ENCODE results near the gene GCLC.
A peak's percentile ranks its signal among the peaks of the same experiment; 100 is the strongest.
"Not testable (repeated sequence)": the region's sequence is repeated elsewhere in the genome, so short reads cannot be mapped to it uniquely, and the experiment has no call there.

Gene GCLC

DNA sequence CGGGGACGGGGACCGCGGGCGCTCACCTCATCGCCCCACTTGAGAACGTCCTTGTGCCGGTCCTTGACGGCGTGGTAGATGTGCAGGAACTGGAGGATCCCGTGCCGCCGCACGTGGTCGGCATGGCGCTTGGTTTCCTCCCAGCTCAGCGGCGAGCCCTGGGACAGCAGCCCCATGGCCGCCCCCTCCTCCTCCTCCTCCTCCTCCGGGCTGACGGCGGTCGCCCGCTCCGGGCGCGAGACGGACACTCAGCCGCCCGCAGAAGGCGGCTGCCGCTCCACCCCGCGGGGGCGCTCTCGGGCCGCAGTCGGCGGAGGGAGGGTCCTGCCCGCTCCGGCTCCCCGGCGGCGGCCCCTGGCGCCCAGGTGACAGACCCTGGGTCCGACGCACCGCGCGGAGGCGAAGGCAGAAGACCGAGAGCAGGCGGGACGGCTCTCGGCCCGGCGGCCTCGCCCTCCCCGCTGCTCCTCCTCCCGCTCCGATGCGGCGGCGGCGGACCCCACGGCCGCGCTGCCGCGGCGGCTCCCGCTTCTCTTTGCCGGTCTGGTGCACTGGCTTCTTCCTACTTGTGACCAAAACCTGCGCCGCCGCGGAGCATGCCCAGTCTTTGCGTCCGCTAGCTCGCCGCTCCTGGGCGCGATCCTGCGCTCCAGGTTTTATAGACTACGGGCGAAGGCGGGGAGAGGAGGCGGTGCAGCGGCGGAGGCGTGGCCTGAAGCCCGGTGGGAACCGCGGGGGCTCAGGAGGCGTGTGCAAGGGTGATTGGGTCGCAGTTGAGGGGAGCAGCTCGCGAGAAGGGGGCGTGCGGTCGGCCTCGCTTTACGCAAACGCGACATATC, at the start of gene GCLC:
Gene GCLC, minus strand, starts transcription at position 632 of the 839 bp plus-strand sequence. Its CDS starts 456 bp downstream, at position 176.
- peak; percentile 88 for DNase-seq (ENCODE audit: low read depth)

DNA sequence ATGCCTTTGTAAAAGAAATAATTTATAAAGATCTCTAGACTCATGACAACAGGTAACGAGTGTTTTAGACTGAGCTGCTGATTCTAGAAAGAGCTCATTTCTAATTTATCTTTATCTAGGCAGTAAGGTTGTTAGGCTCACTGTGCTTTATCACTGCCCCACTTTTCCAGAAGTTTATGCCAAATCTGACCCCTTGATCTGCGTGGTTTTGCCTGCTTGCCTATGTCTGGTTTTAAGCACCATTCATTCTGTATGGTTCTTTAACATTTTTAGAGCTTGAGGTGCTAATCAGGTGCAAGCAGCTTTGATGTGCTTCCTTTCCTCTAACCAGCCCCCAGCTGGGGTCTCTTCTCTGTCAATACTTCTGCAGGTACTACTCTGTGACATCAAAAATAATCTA, 49.7 kb upstream of the GCLC start:
- no peak for DNase-seq (ENCODE audit: low read depth)

DNA sequence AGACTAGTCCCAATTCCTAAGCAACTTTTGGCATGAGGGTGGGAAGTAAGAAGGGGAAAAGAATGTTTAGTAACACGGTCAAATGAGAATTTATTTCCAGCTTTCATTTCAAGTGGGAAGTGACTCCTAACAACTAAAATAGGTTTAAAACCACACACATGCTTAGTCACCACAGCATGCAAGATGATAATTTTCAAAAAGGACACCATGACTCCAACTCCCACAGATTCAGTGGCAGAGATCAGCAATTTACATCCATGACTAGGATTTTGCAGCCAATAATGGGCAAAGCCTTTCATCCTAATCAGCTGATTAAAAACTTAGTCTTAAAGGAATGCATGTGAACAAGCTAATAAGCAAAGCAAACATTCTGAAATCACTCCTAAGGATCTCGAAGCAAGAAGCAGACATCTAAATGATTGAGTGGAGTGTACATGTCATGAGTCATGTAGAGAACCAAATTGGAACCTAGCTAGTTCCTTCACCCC, 48.1 kb upstream of the GCLC start:
- DNase-seq (ENCODE audit: low read depth) = no peak

DNA sequence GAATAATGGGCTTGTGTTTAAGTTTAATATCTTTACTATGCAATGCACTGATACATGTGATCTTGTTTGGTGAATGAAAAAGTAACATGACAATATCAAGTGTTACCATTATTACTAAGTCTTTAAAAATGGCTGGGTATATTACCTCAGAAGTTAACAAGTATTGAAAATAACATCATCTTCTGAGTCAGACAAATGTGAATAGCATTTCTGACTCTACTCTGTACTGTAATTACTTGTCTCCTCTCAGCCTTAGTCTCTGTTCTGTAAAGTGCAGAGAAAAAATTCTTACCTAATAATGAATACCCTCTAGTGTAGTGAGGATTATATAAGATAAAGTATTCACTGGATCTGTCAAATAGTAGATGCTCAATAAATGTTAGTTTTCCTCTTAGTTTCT, 47.0 kb upstream of the GCLC start:
- DNase-seq (ENCODE audit: low read depth) = no peak

DNA sequence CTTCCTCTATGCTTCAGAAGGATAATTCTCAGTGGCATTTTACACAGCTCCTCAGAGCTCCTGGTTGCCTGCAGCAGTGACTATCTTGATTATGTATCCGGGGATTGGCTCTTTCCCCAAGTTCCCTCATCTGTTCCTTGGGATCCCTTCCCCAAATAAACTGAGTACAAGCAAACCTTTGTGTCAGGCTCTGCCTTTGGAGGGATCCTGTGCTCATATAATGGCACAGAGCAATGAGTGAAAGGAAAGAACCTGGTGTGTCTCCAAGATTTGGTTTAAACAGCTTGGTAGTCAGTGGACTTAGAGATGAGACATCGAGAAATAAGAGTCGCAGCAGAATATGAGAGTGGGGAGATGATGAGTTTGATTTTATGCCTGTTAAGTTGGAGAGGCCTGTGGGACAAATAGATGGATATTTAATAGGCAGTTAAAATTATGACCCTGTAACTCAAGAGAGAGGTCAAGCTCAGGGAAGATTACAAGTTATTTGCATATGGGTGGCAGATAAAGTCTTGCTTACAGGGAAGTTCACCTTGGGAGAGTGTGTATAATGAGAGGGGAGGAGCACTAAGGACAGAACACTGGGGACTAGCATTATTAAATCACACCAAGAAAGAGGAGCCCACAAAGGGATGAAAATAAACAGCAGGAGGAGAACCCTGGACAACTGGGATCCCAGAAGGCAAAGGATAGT, 44.1 kb upstream of the GCLC start:
- no peak for DNase-seq (ENCODE audit: low read depth)

DNA sequence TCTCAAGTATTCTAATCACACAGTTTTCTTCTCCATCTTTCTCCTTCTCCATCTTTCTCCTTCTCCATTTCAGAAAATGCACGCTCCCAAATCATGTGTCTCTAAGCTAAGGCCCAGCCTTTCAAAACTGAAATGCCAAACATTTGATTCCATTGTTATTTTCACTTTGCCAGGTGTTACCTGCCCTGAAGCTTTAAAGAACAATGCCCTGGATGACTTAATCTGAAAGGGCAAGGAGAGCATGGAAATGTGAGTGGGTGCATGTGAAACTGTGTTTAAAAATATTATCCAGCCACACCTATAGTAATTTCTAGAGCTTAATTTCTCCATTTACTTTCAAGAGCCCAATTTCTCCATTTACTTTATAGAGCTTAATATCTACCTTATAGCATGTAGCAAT, 42.4 kb upstream of the GCLC start:
- no peak for DNase-seq (ENCODE audit: low read depth)

DNA sequence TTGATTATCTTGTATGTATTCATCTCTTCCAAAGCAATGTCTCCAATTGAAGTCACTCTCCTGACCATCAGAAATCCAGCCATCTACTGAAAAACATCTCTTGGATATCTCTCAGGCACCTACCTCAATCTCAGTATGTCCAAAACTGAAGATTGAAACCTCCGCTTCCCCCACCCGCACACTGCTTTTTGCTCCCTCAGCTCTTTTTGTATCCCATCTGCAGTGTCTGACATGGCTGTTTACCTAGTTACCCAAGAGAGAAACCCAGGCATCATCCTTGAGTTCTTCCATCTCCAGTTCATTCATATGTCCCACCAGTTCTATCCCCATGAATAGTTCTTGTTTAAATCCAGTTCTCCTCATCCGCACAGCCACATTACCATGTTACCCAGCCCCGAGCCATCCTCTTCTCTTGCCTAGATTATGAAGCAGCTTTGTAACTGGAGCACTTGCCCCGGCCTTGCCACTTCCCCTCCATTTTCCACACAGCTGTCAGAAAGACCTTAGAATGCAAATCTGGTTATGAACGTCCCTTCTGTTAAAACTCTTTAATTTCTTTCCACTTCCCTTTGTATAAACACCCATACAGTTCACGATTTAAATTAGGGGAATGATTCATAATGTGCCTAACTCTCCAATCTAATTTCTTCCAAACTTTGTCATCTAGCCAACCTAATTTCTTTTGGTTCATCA, 40.5 kb upstream of the GCLC start:
- DNase-seq (ENCODE audit: low read depth) = no peak

DNA sequence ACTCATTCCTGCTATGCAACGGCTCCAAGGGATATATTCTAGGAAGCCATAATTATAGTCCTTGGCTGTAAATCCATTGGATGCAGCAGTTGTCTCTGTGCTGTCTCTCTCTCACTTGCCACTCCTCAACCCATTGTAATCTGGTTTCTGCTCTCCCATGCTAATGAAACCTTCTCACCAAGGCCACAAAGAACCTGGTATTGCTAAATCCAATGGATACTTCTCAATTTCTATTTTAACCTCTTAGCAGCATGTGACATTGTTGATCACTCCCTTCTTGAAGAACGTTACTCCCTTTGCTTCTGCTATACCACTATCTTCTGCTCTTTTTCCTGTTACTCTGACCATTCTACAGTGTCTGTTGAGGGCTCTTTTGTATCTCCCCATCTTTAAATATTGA, 39.8 kb upstream of the GCLC start:
- no peak for DNase-seq (ENCODE audit: low read depth)

DNA sequence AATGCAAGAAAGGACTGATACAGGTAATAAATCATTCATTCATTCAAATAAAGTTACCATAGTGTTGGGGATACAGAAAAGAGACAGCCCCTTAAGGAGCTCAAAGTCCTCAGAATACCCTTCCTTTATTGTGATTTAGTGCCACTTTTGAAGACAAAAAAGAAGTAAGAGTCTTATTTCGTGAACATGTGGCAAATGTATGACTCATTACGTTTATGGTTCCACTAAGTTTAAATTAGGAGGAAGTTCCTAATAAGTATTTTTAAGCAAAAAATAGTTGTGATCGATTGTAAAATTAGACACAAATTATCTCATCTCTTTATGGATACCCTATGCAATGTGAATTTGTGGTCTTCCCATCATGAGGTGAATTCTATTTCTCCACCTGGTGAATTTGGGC, 38.5 kb upstream of the GCLC start:
- DNase-seq (ENCODE audit: low read depth) = no peak

DNA sequence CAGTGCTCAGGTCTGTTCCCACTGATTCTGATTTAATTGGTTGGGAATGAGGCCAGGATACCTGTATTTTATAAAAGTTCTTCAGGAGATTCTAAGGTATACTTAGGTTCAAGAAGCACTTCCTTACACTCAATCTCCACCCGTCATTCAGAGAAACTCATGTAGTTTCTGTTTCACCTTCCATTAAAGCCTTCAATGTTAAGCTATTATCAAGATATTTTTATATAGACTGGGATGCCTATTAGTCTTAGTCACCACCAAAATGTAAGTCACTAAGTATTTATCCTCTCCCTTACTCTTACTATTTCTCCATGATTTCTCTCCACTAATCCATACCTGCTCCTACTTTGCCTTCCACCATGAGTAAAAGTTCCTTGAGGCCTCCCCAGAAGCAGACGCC, 38.1 kb upstream of the GCLC start:
- DNase-seq (ENCODE audit: low read depth) = no peak

DNA sequence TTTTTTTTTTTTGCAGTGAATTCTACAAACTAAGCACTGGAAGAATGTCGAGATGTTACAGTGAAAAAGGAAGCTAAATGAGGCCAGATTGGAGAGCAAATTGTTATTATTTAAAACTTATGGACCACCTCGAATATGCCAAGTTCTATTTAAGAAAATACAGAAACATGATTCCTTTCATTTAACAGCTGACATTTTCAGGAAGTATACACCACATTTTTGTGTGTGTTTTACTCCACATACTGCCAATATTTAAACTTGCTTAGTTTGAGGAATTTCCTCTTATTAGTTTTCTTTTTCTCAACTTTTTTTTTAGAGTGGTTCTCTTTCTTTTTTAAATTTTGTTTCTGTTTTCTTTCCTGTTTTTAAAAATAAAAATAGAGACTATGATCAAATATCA, 37.0 kb upstream of the GCLC start:
- no peak for DNase-seq (ENCODE audit: low read depth)

DNA sequence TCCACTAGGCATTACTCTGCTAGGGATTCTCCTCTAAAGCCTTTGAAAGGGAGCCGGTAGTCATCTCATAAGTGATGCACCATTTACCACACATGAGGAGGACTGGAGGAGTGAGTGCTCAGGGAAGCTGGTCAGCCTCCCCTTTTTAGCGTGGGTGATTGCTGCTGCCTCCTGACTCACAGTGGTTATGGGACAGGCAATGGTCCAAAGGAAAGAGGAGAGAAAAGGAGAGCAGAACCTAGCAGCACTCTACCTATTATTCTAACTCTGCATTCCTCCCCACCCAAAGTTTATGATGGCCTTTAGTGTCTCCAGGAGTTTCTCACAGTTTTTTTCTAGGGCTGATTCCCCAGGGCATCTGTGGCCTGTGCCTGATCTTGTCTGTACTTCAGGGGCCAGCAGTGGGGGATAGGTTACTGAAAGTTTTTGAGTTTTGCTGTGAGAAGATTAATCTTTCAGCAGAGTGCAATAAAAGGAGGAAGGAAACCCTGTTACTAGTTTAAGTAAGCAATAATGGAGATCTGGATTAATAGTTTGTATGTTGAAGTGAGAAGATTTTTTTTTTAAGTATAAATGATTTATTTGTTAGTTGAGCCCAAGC, 36.4 kb upstream of the GCLC start:
- no peak for DNase-seq (ENCODE audit: low read depth)

DNA sequence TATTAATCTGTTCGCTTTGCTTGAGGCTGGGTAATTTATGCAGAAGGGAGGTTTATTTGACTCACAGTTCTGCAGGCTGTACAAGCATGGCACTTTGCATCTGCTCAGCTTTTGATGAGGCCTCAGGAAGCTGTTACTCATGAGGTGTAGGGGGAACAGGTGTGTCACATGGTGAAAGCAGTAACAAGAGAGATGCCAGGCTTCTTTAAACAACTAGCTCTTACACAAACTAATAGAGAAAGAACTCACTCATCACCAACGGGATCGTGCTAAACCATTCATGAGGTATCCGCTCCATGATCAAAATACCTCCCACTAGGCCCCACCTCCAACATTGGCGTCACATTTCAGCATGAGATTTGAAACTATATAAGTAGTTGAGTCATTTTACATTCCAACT, 34.4 kb upstream of the GCLC start:
- no peak for DNase-seq (ENCODE audit: low read depth)

DNA sequence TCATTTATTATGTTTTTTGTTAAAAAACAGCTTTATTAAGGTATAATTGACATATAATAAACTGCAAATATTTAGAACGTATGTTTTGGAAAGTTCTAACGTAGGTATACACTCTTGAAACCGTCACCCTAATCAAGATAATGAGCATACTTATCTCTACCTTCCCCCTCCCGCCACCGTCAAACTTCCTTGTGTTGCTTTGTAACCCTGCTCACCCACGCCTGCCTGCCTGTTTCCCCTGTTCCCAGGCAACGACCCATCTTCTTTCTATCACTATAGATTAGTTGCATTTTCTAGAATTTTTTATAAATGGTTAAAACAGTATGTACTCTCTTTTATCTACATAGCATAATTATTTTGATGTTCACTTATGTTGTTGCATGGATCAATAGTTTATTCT, 33.5 kb upstream of the GCLC start:
- DNase-seq (ENCODE audit: low read depth) = no peak

DNA sequence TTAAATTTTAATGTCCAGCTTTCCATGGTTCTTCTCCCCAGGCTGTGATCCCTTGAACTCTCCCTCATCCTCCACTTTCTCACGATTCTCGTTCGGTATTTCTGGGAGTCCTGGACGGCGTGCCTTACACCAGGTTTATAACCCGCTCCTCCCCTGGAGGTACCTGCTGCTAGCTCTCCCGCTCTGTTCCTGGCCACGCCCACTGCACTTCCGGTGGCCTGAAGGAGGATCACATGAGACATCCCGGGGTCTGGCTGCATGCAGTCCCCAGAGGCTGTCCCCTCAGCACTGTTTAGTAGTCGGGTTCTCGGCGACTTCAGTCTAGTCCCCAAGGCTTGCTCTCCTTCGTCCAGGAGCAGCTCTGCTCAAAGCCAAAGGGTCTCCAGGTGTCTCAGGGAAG, 28.4 kb upstream of the GCLC start:
- DNase-seq (ENCODE audit: low read depth) = no peak

DNA sequence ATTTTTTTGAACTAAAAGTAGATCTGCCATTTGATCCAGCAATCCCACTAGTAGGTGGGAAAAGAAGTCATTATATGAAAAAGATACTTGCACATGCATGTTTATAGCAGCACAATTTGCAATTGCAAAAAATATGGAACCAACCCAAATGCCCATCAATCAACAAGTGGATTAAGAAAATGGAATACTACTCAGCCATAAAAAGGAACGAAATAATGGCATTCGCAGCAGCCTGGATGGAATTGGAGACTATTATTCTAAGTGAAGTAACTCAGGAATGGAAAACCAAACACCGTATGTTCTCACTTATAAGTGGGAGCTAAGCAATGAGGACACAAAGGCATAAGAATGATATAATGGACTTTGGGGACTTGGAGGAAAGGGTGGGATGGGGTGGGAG, 27.5 kb upstream of the GCLC start:
- not testable (repeated sequence) for DNase-seq (ENCODE audit: low read depth)

DNA sequence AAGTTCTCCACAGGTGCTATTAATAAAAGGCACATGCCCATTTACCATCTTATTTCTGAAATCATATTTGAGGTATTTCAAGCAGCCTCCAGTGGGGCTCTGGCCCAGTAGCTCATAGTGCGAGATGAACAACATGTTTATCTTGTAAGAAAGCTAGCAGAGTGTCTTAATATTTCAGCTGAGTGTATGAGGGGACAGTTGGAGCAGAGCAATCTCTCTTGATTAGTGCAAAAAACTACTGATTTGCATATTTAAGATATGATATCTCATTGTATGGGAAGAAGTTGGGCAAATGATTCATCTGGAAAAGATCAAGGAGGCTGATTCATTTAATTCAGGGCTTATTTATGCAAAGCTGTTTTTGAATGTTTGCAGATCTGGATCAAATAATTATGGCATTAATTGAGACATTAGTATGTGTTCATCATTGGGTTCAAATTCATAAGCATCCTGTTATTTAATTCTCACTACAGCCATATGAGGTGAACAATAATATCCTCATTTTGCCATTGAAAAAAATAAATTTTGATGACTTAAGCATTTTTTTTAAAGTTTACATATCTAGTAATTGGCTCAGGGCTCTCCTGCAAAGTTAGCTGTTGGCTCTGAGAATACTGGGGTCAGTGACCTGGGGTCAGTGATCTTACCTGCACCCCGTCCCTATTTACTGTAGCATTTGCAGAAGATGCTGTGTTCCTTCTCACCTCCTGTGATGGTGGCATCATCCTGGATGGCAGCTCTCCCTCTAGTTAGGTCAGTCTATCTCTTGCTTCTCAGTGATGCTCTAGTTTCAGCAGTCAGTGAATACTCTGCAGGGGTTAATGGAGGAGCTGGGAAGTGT, 24.1 kb upstream of the GCLC start:
- DNase-seq (ENCODE audit: low read depth) = no peak

DNA sequence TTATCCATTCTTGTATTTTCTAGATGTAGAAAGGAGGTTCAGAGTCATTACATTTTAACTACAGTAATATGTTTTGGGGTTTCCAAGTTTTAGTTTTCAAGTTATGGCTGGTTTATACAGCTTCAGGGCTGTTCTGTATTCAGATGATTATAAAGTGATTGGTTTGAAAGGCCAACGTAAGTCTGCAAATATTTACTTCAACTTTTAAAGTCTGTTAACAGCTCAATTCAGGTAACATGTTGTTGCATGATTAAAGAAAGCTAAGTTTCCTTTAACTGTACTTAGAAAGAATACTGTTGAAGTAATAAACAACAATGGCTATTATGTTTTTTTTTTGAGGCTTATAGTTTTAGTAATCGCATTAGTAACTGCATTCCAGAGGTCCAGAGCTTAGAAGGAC, 22.8 kb upstream of the GCLC start:
- no peak for DNase-seq (ENCODE audit: low read depth)

DNA sequence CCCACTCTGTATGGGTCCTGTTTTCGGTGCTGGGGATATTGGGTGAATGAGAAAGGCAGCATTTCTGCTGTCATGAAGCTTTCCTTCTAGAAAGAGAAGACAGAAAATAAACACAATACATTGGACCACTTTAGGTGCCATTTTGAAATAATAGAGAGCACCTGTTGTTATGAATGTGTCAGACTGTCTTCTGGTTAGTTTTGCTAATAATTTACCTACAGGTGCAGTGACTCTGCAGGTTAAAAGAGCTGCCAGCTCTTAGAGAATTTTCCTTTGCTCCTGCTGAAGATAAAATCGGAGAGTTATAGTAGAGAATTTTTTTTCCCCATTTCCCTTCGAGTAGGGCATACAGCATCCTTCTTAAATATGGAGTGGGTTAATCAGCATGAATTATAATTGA, 21.9 kb upstream of the GCLC start:
- no peak for DNase-seq (ENCODE audit: low read depth)

DNA sequence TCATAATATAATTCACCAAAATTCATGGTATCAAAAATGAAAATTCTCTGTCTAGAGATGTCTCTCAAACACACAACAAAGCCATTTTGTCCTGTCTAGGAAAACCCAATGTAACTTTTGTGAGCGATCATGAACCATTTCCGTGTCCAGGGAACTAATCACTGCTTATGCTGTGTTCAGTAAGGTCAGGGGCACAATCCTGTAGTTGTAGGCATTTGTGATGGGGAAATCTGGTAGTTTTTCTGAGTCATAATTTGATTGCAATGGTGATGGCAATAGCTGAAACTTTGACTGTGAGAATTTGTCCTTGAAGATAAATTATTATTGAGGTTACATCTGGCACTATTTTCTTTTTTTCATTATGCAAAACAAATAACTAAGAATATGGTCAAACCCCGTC, 21.0 kb upstream of the GCLC start:
- DNase-seq (ENCODE audit: low read depth) = no peak

DNA sequence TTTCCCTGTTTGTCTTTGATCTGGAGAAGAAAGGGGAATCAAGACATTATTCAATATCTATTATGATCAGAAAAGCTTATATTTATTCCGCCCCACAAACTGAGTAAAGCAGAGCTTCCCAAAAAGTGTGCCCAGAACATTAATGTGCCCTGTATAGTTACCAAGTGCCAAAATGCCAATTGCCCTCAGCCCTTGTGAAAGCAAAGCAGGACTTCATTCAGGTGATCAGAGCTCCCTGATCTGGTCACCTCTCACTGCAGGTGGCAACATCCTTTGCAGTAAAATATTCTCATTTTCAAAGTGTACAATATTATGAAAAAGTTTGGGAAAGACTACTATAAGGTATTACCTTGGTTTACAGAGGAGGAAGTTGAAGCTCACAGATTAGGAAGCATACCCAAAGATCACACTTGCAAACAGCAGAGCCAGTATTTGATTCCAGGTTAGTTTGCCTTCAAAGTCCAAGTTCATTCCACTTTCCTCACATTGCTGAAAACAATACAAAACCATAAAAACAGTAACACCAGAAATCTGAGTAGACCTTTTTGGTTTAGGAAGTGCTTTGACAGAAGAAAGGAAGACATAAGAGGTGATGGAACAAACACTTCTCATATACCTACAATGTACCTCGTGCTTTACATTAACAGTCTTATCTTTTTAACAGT, 19.6 kb upstream of the GCLC start:
- DNase-seq (ENCODE audit: low read depth) = no peak
